GM03348 (cell line): Measurements from ENCODE around the gene GABRB3.

Experiments
- DNase-seq: peaks from one replicate; pipeline ENCODE4 v3.0.0; 2012; ENCODE audit warnings: low spot score

The GABRB3 gene

DNA sequence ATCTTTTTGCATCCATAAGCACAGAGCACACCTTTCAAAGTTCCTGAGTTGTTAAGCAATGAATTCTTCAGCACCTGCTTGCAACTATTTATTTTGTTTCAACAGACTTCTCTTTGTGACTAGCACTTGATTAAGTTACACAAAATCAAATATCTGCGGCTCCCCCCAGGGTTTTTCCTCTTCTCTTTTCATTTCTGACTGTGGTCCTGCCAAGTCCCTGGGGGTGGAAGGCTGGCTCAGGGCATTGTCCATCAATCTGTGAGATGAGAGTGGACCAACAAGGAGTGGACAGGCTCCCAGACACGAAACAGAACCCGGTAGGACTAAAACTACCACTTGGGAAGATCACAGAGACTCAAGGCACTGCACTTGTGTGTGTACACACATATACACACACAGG lies 96.8 kb downstream of the GABRB3 start:
- no peak for DNase-seq

DNA sequence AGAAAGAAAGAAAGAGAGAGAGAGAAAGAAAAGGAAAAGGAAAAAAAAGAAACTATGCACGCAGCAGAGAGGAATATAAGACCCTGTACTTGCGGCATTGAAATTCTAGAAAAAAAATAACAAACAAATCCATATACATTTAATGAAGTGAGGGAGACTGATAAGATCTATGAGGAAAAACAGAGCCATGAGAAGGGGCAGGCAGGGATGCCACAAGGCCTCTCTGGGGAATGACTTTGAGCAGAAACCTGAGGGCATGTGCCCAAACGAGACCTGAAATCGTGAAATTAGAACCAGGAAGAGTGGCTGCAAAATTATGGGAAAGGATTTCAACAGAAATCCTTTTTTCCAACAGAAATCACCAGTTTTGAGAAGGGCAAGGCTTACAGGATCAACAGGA lies 98.4 kb downstream of the GABRB3 start:
- DNase-seq, result no peak

DNA sequence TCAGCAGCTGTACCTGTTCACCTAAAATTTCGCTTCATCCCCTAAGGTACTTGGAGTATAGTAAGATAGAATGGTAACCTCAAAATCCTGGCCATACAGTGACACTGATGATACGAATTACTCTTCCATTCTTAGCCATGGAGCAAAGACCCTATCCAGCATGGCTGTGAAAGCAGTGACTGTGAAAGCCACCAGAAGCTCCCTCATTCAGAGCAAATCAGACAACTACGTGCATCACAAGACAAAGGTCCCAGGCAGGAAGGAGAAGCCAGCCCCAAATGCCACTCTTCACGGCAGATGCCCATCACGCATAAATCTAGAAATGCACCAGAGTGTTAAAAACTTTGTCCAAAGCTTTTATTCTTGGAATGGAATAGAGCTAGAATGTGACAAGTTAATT lies 99.4 kb downstream of the GABRB3 start:
- DNase-seq, result no peak

DNA sequence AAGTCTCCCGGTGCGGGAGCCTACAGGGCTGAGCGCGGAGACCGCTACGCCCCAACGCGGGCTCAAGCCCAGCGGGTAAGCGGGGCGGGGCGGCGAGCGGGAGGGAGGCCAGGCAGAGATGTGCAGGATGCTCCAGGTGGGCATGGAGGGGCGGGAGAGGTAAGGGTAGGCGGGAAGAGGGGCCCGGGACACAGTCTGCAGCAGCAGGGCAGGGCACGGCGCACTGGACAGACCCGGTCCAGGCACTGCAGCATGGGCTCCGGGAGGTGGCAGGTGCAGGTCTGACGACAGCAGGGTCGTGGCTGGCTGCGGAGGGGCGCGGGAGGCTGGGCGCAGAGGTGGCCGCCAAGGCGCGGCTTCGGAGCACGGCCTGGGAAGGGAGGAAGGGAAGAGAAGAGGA lies 102.8 kb downstream of the GABRB3 start:
- no peak for DNase-seq

DNA sequence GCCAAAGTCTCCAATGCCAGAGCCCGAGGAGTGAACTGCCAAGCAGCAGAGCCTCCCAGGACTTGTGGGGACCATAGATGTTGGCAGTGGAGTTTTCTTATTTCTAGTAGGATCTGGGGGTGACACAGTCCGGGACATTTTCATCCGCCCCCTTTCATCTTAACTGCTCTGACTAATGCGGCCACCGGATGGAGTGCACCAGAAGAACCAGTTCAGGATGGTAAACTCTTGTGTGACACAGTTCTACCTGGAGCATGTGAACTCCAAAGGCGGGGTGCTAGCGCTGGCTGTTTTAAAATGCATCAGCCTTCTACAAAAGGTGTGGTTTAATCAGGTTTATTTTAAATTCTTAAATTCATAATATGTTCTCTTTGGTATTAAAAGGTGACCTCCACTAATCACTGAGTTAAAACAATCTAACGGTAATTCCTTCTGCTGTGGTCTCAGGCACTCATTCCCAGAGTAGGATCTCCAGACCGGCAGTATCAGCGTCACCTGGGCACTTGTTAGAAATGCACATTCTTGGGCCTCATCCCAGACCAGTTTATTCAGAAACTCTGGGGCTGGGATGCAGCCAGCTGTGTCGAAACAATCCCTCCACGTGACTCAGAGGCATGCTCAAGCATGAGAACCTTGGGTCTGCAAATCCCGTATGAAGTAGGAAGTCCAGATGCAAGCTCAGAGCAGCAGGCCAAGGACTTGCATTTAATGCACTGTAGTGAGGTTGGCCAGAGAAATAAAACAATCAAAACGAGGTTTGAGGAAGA lies 105.5 kb downstream of the GABRB3 start:
- DNase-seq, result no peak

DNA sequence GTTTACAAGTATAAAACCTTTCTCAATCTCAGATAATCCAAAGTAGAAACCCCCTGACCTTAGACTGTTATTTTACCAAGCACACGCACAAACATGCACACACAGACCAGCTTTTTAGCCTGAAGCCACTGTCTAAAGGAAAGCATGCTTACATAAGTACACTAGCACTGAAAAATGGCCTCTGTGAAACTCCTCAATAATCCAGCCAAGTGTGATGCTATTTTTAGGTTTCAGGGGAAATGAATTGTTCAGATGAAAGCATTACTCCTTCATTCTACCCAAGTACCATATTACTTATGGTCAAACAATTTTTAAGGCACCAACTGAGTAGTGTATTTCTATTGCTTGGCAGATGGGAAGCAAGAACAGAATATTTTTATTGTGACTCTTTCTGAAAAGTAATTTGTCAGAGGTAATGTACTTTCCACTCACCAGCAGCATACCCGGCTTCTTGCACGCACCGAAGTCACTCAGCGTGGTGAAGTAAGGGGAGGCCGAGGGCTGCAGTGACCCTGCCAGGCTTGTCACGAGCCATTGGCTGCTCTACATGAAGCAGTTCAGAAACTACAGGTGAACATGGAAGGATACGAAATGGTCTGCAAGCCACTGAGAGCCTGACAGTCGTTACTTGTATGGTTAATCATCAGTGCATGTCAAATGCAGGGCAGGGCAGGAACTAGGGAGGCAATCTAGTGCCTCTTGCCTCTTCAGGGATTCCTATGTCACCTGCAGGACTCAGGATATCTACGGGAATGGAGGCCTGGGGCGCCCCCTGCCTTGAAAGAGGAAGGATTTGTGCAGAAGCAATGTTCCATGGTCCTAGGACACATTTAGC lies 106.7 kb downstream of the GABRB3 start:
- no peak for DNase-seq

DNA sequence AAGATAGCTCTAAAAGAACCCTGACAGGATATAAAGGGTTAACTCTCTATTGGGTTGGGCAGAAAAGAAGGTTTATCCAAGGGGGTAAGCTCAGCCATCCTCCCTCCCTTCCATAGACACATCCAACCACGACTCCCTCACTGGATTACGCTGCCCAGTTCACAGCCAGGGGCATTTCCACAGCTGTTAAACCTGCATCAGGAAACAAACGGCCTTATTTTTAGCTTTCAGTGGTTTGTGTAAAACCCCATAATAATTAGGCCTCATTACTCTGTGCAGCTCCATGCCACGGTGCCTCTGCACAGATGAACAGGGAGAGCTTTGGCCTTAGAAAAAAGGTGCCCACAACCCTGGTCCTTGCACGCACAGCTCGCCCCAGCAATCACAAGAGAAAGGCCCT lies 110.6 kb downstream of the GABRB3 start:
- no peak for DNase-seq

DNA sequence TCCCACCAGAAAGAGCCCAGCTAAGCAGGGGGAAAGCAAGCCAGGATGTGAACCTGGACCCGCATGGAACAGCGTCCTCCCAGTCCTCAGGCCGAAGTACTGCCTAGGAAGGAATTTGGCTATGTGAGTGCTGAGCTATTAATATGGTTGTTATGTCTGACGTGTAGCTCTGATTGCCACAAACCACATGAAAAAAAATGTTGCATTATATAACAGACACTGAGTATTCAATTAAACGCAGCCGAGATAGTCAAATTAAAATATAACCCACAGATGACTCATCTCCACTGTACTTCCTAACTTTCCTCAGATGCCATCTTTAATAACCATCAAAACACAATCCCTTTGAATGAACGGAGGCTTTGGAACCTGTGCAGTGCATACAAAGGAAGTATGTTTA lies 111.1 kb downstream of the GABRB3 start:
- no peak for DNase-seq

DNA sequence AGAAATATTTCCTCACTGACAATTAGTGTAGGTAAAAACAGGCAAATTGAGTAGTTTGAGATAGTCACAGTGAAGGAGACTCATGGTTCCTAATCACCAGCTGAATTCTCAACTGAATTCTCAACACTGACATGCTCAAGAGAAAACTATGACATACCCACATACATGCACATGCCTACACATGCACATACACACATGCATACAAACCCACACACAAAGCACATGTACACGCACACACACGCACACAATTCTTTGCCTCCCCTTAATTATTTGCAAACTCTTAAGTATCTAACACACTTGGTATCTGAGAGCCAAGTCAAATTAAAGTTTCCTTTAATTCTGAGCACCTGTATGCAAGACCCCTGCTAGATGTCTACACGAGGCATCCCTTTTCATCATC lies 111.8 kb downstream of the GABRB3 start:
- no peak for DNase-seq

DNA sequence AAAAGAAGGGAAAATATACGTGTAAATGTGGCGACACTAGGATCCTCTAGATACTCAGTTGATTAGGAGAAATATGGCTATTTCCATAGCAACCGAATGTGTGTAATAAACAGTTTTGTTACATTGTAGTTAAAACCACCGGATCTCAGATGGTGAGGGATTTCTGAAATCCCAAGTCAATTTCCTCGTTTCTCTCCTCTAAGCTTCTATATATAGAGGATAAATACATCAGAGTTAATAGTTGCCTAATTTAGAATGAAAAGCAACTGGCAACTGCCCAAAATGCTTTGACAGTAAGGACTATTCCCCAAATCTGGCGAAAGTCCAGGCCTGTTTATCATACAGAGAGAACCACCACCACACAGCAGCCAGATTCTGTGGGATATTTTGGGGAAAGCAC lies 112.6 kb downstream of the GABRB3 start:
- no peak for DNase-seq

DNA sequence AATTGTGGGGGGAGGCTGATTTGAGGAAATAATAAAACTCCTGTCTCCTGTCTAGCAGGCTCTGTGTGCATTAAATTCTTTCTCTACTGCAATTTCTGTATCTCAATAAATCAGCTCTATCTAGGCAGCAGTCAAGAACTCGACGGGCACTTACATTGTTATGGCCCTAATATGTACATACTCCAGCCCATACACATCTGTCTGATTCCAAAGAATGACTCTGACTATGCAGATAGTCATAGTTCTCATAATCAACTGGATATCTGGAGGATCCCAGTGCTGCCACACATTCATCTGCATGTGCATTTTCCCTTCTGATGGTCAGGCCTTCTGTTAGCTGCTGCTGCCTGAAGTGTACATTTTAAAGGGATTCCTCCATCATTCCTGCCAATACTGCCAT lies 114.6 kb downstream of the GABRB3 start:
- DNase-seq, result no peak

DNA sequence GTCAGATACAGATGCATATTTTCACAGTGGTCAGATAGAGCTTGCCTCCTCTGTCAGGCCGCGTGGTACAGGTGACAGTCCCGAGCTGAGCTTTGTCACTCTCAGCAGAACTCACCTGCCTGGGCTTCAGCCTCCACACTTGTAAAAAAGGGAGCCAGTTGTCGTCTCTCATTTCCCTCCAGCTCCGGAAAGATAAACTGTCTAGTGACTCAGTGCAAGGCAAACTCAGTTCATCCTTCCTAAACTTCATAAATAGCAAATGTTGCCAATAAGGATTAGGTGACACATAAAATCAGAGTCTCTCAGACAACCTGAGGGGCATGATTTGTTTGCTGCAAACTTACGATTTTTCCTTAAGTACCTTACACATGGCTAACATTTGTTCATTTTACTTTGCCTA lies 116.8 kb downstream of the GABRB3 start:
- no peak for DNase-seq

DNA sequence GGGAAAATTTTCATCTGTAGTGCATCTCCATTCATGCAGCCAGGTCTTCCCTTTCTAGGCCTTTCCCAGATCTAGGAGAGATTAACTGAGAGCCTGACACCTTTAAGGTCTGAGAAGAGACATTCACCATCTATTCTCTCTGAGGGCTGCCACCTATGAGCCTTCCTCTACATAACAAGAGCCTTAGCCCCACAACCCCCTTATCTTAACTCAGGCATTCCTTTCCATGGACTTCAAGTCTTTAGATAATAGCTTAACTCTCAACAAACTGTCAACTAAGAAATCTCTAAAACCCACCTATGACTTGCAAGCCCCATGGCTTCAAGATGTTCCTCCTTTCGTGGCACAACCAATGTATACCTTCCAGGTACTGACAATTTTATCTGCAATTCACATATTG lies 121.0 kb downstream of the GABRB3 start:
- no peak for DNase-seq

DNA sequence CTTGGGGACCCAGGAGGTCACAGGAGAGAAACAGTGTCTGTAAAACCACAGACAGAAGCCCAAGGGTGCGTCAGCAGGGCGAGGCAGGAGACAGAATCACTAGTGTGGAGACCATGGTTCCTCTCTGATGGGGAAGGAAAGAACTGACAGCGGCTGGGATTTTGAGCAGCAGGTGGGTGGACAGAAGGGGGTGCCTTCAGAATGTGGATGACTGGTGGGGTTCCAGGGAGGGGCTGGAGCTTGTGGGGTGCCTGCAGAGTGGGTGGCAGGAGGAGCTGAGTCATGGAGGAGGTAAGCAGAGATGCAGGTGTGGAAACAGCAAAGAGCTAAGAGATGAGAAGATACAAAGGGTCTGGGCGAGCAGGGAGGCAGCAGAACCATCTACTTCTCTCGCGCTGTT lies 124.2 kb downstream of the GABRB3 start:
- no peak for DNase-seq

DNA sequence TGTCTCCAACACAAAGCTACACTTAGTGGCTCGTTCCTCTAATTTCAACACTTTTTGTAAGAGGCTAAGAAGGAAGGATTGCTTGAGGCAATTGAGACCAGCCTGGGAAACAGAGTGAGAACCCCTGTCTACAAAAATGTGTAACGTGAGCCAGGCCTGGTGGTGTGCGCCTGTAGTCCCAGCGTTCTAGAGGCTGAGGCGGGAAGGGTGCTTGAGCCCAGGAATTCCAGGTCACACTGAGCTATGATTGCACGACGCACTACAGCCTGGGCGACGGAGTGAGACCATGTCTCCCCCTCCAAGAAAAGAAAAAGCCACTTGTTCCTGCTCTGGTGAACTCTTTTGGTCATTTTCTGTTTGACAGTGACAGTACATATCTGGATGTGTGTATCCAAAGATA lies 127.9 kb downstream of the GABRB3 start:
- DNase-seq, result no peak

DNA sequence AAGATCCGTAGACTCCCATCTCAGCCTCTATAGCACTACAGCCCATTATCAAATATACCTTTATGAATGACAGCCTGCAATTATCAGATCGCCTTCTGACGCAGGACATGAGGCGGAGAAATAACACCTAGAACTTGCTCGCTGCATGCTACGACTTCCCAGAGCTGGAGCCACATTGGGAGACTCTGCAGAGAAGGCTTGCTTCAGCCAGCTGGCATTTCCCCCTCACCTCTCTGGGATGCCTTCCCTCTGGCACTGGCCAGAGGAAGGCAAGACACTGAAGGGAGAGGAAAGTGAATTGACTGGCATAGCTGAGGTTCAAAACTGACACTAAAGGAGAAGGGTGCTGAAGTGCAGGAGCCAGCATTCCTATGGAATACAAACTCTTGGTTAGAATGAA lies 131.7 kb downstream of the GABRB3 start:
- DNase-seq, result no peak

DNA sequence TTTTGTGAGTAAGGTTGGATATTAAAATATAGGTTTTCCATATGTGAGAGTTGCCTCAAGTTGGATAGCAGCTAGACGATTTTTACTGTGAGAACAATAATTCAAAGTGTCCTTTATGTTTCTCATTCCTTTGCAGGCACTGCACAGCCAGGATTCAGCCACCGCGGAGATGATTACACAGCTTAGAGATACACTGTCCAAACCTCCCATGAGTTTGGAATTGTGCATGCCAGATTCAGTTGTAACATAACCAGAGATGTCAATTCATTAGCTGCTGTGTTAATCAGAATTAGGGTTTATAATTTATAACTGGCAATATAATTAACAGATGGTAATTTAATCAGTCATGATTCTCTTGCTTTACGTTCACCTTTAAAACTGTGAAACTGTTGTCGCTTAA lies 132.3 kb downstream of the GABRB3 start:
- no peak for DNase-seq

DNA sequence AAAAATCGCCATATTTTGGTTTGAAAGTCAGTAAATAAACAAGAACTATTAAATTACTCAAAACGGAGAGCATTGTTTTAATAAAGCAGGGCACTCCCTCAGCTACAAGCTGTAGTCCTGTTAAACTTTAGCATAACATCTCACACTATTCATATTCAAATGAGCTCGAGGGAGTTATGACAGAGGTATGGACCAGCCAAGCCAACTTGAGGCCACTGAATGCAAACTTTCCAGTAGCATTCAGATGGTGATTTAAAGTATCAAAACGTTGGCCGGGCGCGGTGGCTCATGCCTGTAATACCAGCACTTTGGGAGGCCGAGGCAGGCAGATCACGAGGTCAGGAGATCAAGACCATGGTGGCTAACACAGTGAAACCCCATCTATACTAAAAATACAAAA lies 132.9 kb downstream of the GABRB3 start:
- DNase-seq, result no peak

DNA sequence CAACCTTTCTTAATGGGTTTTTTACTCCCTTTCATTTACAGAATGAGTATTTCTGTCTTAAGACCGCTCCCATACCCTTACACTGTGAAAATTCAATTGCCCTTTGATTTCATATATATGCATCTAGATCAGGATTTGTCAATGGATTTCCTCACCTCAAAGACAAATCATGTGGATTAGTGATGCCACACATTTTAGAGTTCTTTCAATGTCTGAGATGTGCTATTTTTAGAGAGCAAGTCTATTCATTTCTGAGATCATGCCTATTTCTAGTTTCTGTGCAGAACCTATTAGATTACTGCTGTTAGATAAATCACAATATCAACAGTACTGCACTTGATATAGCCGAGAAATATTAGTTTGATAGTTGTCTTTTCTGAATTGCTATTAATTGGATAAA lies 137.3 kb downstream of the GABRB3 start:
- no peak for DNase-seq

DNA sequence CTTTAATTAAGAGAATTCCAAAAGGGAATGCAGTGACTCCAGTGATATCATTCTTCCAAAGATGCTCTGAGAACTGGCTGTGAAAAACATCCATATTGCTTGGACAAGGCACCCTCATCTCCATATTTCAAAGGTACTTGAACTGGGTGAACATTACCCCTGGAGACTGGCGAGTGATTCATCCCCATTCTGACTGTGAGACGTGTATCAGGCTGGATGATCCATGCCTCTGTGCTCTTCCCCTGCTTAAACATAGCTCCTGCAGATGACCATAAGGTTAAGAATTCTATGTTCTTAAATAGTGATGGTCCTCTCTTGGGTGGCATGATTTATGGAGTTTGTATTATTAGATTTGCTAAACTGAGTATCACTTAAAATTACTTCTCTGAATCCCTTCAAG lies 137.8 kb downstream of the GABRB3 start:
- no peak for DNase-seq

DNA sequence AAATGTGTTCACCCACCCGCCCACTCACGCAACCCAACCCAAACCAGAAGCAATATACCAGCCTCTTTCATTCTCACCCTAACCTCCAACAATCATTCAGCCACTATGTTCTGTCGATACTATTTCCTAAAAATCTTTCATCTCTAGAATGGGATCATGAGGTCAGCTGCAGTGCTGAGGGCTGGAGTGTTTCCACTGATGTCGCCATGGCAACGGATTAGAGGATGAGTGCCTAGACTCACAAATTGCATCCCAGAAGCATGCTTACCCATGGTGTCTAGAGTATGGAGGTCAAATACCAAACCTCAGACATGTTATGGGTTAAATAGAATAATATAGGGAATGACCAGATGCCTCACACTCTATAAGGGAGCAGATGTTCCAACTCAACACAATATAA lies 138.5 kb downstream of the GABRB3 start:
- DNase-seq, result no peak

DNA sequence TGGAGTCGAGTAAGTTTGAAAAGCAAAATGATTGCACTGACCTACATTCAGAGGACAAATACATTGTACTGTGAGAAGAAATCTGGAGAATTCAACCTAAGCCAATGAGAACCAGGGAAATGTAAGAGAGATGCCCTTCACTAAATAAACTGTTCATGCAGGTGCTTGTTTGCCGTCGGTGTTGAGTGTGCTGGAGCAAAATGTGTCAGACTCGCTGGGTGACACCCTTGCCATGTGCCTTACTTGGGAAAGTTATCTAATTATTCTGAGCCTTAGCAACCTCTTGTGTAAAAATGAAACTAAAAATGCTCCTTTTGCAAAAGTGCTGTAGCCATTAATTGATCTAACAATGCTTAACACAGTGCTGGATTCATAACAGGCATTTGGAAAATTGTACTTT lies 140.4 kb downstream of the GABRB3 start:
- DNase-seq, result no peak

DNA sequence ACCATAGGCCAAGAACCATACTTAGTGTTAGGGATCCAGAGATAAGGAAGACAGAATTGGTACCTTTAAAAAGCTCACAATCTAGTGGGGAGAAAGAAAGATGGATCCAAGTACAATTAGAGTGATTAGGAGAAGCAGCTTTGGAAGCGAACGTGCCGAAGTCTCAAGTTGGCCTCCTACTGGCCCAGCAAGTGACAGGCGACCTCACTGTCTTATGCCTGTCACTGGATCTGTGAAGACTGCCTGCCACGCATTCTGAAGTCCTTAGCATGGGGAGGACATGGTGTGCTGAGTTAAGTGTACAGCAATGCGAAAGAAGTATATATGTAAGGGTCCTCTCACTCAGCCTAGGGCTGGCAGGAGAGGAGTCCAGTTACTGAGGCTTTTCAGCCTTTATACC lies 141.0 kb downstream of the GABRB3 start:
- DNase-seq, result no peak

DNA sequence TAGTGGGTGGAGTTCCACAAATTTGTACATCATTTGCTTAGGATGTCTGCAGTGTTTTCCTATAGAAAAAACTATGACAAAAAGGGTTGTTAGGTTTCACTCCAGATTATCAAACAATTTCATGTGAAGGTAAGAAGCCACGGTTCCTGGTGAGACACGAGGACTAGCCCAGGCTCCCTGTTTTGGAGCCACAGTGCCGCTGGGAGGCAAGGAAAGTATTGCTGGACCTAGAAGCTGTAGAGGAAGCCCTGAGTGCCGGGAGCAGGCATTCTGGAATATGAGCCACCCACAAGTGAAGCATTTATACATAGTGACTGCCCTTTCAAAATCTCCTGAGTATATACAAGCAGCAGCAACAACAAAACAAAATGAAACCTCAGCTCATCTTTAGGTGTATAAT lies 142.0 kb downstream of the GABRB3 start:
- DNase-seq, result peak; percentile 19
